HepG2 (cell line): Measurements from ENCODE around the gene MGST2. TPM values are rescaled to one million over a fixed set of nuclear protein-coding genes. Genes with fewer than 3 reads are reported as not detected.

Experiments
- ATAC-seq: fragments of 200-7000 bp; cut with Tn5 transposase; 3 replicates; pipeline ENCODE4 v1.9.1; 2020; ENCODE audit warnings: mild to moderate bottlenecking, moderate library complexity
- BruUV-seq: library from RNA; stranded (reverse); fragments of 400-500 nt; replicated peaks from 2 replicates; lab custom pipeline; 2021; lab: Mats Ljungman, UMichigan
- CTCF ChIA-PET: fragments of 300-600 bp; formaldehyde crosslinking; extraction: SDS; loops from one replicate; lab custom pipeline; 2021; ENCODE audit warnings: low total read pairs, inconsistent platforms, low intra/inter-chr PET ratio; lab: Yijun Ruan, JAX
- POLR2A ChIA-PET: fragments of 350-600 bp; sonication (Branson Sonifier 250); formaldehyde crosslinking; loops from one replicate; lab custom pipeline; 2020; ENCODE audit warnings: antibody characterized with exemption, inconsistent platforms; lab: Yijun Ruan, JAX
- DNase-seq: peaks from one replicate; pipeline ENCODE4 v3.0.0-alpha.2; 2015; ENCODE audit warnings: low spot score
- FAIRE-seq: peaks from 3 replicates; lab custom pipeline; 2011; peaks lifted over from hg19 to GRCh38; lab: Jason Lieb, UNC
- H2AFZ ChIP-seq: one replicate; pipeline ENCODE4 v1.6.1; 2011; ENCODE audit warnings: low read length, inconsistent platforms
- H3K27ac ChIP-seq: fragments of 300-600 bp; 3 replicates; pipeline ENCODE4 v1.8.0; 2011; ENCODE audit warnings: mixed run types, mild to moderate bottlenecking, mixed read lengths, low read length, inconsistent platforms; ENCODE audit not compliant: insufficient read depth; ENCODE audit errors: extremely low read length
- H3K27me3 ChIP-seq, 2 experiments: fragments of 200-600 bp in 1 of 2; 2 replicates in 1 of 2; 3 replicates in 1 of 2; pipeline versions ENCODE4 v1.6.0 to v1.8.0; 2011; ENCODE audit warnings: low read length in 2 of 2, mild to moderate bottlenecking in 2 of 2, moderate library complexity in 2 of 2, inconsistent platforms in 1 of 2; ENCODE audit not compliant: insufficient read depth in 2 of 2, control insufficient read depth in 1 of 2
- H3K36me3 ChIP-seq, 2 experiments: fragments of 200-600 bp in 1 of 2; replicated peaks in 1 of 2; 2 replicates in 1 of 2; 3 replicates in 1 of 2; pipeline versions ENCODE4 v1.5.1 to v1.8.0; 2011; ENCODE audit warnings: low read length in 2 of 2, inconsistent platforms in 1 of 2; ENCODE audit not compliant: insufficient read depth in 2 of 2, control insufficient read depth in 1 of 2
- H3K4me1 ChIP-seq: 2 replicates; pipeline ENCODE4 v1.5.1; 2012; ENCODE audit warnings: low read length, inconsistent platforms; ENCODE audit not compliant: insufficient read depth
- H3K4me2 ChIP-seq: 2 replicates; pipeline ENCODE4 v1.6.0; 2011; ENCODE audit warnings: low read depth, low read length, inconsistent platforms
- H3K4me3 ChIP-seq, 3 experiments: fragments of 200-600 bp in 1 of 3; sonication (generic), shearing (Covaris generic) in 1 of 3; replicated peaks in 1 of 3; 2 replicates each; pipeline ENCODE4 v1.5.1; 2011 to 2016; ENCODE audit warnings: low read length in 3 of 3, inconsistent platforms in 2 of 3, low read depth in 2 of 3, mild to moderate bottlenecking in 2 of 3, control low read depth in 1 of 3, mixed read lengths in 1 of 3; ENCODE audit not compliant: insufficient read depth in 1 of 3
- H3K79me2 ChIP-seq: one replicate; pipeline ENCODE4 v1.6.1; 2011; ENCODE audit warnings: low read length, inconsistent platforms; ENCODE audit not compliant: insufficient read depth
- H3K9ac ChIP-seq: 2 replicates; pipeline ENCODE4 v1.6.0; 2011; ENCODE audit warnings: mild to moderate bottlenecking, low read depth, low read length, inconsistent platforms; ENCODE audit not compliant: insufficient read depth
- H3K9me3 ChIP-seq: 2 replicates; pipeline ENCODE4 v1.5.1; 2012; ENCODE audit warnings: mild to moderate bottlenecking, low read length
- H4K20me1 ChIP-seq: 2 replicates; pipeline ENCODE4 v1.6.0; 2011; ENCODE audit warnings: inconsistent platforms, mild to moderate bottlenecking, low read length, moderate library complexity; ENCODE audit not compliant: insufficient read depth
- FOSL1 ChIP-seq: sonication (generic); formaldehyde crosslinking; IDR thresholded peaks from 2 replicates; pipeline ENCODE4 v1.9.0; 2021; ENCODE audit warnings: missing genetic modification reagents, borderline replicate concordance
- SRSF4 ChIP-seq: fragments of 200-400 bp; formaldehyde crosslinking; IDR thresholded peaks from one replicate; pipeline ENCODE4 v1.6.1; 2018; ENCODE audit warnings: mild to moderate bottlenecking, low read depth, low read length, moderate library complexity; ENCODE audit not compliant: poor library complexity, severe bottlenecking
- ZBTB42 ChIP-seq: sonication (generic); formaldehyde crosslinking; IDR thresholded peaks from 2 replicates; pipeline ENCODE4 v1.5.0; 2020; ENCODE audit warnings: mild to moderate bottlenecking, missing genetic modification reagents
- ZNF121 ChIP-seq: sonication (generic); formaldehyde crosslinking; IDR thresholded peaks from 2 replicates; pipeline ENCODE4 v1.5.0; 2020; ENCODE audit warnings: mild to moderate bottlenecking, missing genetic modification reagents
- ZNF230 ChIP-seq: sonication (generic); formaldehyde crosslinking; IDR thresholded peaks from 2 replicates; pipeline ENCODE4 v1.4.0; 2020; ENCODE audit warnings: mild to moderate bottlenecking, missing genetic modification reagents
- ZNF274 ChIP-seq: sonication (generic); formaldehyde crosslinking; IDR thresholded peaks from 2 replicates; pipeline ENCODE4 v1.5.1; 2020; ENCODE audit warnings: mild to moderate bottlenecking, missing genetic modification reagents
- WGBS: methylation state at CpG from one replicate; pipeline ENCODE4 v1.1.6; 2017; ENCODE audit warnings: low lambda C conversion rate; 5-methylcytosine and 5-hydroxymethylcytosine counted together
- in situ Hi-C: cut with HindIII; loops from 2 replicates; pipeline ENCODE4 v1.10.0; 2017; ENCODE audit warnings: low pct_unique_long_range_greater_than_20kb; ENCODE audit not compliant: extremely low pct_ligation_motif_present
- intact Hi-C: fragments of 100-400 bp; cut with micrococcal nuclease; formaldehyde crosslinking; loops from one replicate; pipeline ENCODE4 v1.10.0; 2022; ENCODE audit not compliant: unreplicated experiment
- polyA plus RNA-seq, 8 experiments: library from polyadenylated mRNA; depleted of rRNA in 3 of 8; stranded (reverse) in 7 of 8; unstranded in 1 of 8; fragments of >200 nt; fragmentation: Illumina TruSeq in 4 of 8; extraction: Trizol in 4 of 8; gene quantifications; 2 replicates each; pipeline versions ENCODE4 v1.2.1 to v1.2.3, GENCODE V29; 2011 to 2016; ENCODE audit warnings: low read depth in 4 of 8, missing spikeins in 1 of 8, mixed read lengths in 1 of 8; ENCODE audit not compliant: insufficient read depth in 1 of 8
- total RNA-seq, 5 experiments: library from RNA; depleted of rRNA; stranded (reverse); fragments of >200 nt; fragmentation: Illumina TruSeq; extraction: Trizol; gene quantifications; 2 replicates each; pipeline ENCODE4 v1.2.3, GENCODE V29; 2016; ENCODE audit warnings: low read depth in 1 of 5
- TF ChIP-seq, protein P1 (sequence below), 2 experiments: fragments of 450-650 bp in 1 of 2; sonication (generic) in 1 of 2; formaldehyde crosslinking in 1 of 2; IDR thresholded peaks; 2 replicates each; pipeline versions ENCODE4 v1.6.1 to v1.8.0; 2016 to 2022; ENCODE audit warnings: antibody characterized with exemption in 1 of 2, mild to moderate bottlenecking in 1 of 2, missing genetic modification reagents in 1 of 2
- TF ChIP-seq, protein P2 (sequence below): sonication (generic); formaldehyde crosslinking; IDR thresholded peaks from 2 replicates; pipeline ENCODE4 v1.5.0; 2020; ENCODE audit warnings: missing genetic modification reagents
- TF ChIP-seq, protein P3 (sequence below): sonication (generic); formaldehyde crosslinking; IDR thresholded peaks from 2 replicates; pipeline ENCODE4 v1.8.0; 2023; ENCODE audit warnings: mild to moderate bottlenecking, missing genetic modification reagents

MGST2 gene
- total and polyA plus RNA-seq, 2 of the 13 experiments (the other 11 are each of a cell fraction or from before 2014, with no cell fraction given): 205 to 416 TPM

GRCh38 chr4:139624441-139625092, 41.1 kb upstream of the MGST2 start:
- no peaks in the 10 kb centered on the region for H4K20me1 ChIP-seq
- H3K4me3 ChIP-seq: no peak overlapping the region
- intact Hi-C loops: no loop called here
- no peak overlapping the region for H3K4me2 ChIP-seq
- no peak for FAIRE-seq
- H3K79me2 ChIP-seq: no peaks in the 10 kb centered on the region
- H3K27ac ChIP-seq: no peak overlapping the region
- H3K36me3 ChIP-seq: no peaks in the 10 kb centered on the region
- peaks cover 0 to 6% of the 10 kb centered on the region in 2 experiments; a peak in 2 of 5 replicates for H3K27me3 ChIP-seq
- in situ Hi-C loops: no loop called here
- ChIA-PET CTCF (no interaction called here), POLR2A (no interaction called here)
- no peak for TF ChIP-seq FOSL1 (CRISPR knock-in tag)
- no peak for TF ChIP-seq ZNF230 (CRISPR knock-in tag)
- TF ChIP-seq, protein P1, sequence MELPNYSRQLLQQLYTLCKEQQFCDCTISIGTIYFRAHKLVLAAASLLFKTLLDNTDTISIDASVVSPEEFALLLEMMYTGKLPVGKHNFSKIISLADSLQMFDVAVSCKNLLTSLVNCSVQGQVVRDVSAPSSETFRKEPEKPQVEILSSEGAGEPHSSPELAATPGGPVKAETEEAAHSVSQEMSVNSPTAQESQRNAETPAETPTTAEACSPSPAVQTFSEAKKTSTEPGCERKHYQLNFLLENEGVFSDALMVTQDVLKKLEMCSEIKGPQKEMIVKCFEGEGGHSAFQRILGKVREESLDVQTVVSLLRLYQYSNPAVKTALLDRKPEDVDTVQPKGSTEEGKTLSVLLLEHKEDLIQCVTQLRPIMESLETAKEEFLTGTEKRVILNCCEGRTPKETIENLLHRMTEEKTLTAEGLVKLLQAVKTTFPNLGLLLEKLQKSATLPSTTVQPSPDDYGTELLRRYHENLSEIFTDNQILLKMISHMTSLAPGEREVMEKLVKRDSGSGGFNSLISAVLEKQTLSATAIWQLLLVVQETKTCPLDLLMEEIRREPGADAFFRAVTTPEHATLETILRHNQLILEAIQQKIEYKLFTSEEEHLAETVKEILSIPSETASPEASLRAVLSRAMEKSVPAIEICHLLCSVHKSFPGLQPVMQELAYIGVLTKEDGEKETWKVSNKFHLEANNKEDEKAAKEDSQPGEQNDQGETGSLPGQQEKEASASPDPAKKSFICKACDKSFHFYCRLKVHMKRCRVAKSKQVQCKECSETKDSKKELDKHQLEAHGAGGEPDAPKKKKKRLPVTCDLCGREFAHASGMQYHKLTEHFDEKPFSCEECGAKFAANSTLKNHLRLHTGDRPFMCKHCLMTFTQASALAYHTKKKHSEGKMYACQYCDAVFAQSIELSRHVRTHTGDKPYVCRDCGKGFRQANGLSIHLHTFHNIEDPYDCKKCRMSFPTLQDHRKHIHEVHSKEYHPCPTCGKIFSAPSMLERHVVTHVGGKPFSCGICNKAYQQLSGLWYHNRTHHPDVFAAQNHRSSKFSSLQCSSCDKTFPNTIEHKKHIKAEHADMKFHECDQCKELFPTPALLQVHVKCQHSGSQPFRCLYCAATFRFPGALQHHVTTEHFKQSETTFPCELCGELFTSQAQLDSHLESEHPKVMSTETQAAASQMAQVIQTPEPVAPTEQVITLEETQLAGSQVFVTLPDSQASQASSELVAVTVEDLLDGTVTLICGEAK (IDR thresholded peaks at IDR 0.05): no peak
- TF ChIP-seq, protein P1 (CRISPR knock-in tag; IDR thresholded peaks at IDR 0.05): no peak
- TF ChIP-seq, protein P2, sequence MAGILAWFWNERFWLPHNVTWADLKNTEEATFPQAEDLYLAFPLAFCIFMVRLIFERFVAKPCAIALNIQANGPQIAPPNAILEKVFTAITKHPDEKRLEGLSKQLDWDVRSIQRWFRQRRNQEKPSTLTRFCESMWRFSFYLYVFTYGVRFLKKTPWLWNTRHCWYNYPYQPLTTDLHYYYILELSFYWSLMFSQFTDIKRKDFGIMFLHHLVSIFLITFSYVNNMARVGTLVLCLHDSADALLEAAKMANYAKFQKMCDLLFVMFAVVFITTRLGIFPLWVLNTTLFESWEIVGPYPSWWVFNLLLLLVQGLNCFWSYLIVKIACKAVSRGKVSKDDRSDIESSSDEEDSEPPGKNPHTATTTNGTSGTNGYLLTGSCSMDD (CRISPR knock-in tag): no peak
- TF ChIP-seq, protein P3, sequence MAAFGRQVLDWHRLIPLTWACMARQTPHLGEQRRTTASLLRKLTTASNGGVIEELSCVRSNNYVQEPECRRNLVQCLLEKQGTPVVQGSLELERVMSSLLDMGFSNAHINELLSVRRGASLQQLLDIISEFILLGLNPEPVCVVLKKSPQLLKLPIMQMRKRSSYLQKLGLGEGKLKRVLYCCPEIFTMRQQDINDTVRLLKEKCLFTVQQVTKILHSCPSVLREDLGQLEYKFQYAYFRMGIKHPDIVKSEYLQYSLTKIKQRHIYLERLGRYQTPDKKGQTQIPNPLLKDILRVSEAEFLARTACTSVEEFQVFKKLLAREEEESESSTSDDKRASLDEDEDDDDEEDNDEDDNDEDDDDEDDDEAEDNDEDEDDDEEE (CRISPR knock-in tag): no peak
- TF ChIP-seq ZBTB42 (CRISPR knock-in tag): no peak
- TF ChIP-seq SRSF4: no peak
- no peak for TF ChIP-seq ZNF274 (CRISPR knock-in tag)
- no peak for TF ChIP-seq ZNF121 (CRISPR knock-in tag)
- BruUV-seq: no TSS peak
- WGBS: 35% methylated on average over 3 of the region's 3 CpGs
- ATAC-seq: no peak
- no peak overlapping the region for H3K9ac ChIP-seq
- no peak for DNase-seq
- peaks cover 17% of the 10 kb centered on the region for H3K4me1 ChIP-seq
- H3K9me3 ChIP-seq: no peaks in the 10 kb centered on the region
- H2AFZ ChIP-seq: no peak overlapping the region
